Measurements from ENCODE around the gene KMT5B.

- TF ChIP-seq CTCF (IDR thresholded peaks at IDR 0.05) (no peak), POLR2A (IDR thresholded peaks at IDR 0.05) (no peak), POLR2AphosphoS5 (IDR thresholded peaks at IDR 0.05) (no peak)
Observed at GRCh38 chr11:68122936-68123539, 90.1 kb downstream of the KMT5B start.
